Smooth muscle cell (in vitro differentiated cells): ENCODE data around the gene ZCCHC14. TPM values are rescaled to one million over a fixed set of nuclear protein-coding genes. Genes with fewer than 3 reads are reported as not detected.
A peak's percentile ranks its signal among the peaks of the same experiment; 100 is the strongest.

Experiments
- DNase-seq: peaks from one replicate; lab custom pipeline; 2025; ENCODE audit not compliant: unreplicated experiment; lab: John Stamatoyannopoulos, UW
- H2AFZ ChIP-seq: fragments of 200-600 bp; sonication (generic); 2 replicates; pipeline ENCODE4 v1.6.0; 2016; ENCODE audit warnings: antibody characterized with exemption, low read depth, mild to moderate bottlenecking
- H3F3A ChIP-seq: fragments of 200-600 bp; sonication (generic); 2 replicates; pipeline ENCODE4 v1.6.0; 2017; ENCODE audit warnings: antibody characterized with exemption, low read depth
- H3K27ac ChIP-seq: fragments of 200-600 bp; sonication (generic); 2 replicates; pipeline ENCODE4 v1.5.1; 2016; ENCODE audit warnings: low read depth, mild to moderate bottlenecking
- H3K27me3 ChIP-seq: fragments of 200-600 bp; sonication (generic); 2 replicates; pipeline ENCODE4 v1.6.1; 2016; ENCODE audit warnings: low read depth, mild to moderate bottlenecking
- H3K36me3 ChIP-seq: fragments of 200-600 bp; sonication (generic); 2 replicates; pipeline ENCODE4 v1.5.1; 2016; ENCODE audit warnings: low read depth
- H3K4me1 ChIP-seq: fragments of 200-600 bp; sonication (generic); 2 replicates; pipeline ENCODE4 v1.5.1; 2016; ENCODE audit warnings: low read depth
- H3K4me2 ChIP-seq: fragments of 200-600 bp; sonication (generic); 2 replicates; pipeline ENCODE4 v1.6.0; 2016; ENCODE audit warnings: mild to moderate bottlenecking
- H3K4me3 ChIP-seq: fragments of 200-600 bp; sonication (generic); 2 replicates; pipeline ENCODE4 v1.5.1; 2016; ENCODE audit warnings: mild to moderate bottlenecking
- H3K79me2 ChIP-seq: fragments of 200-600 bp; sonication (generic); 2 replicates; pipeline ENCODE4 v1.6.0; 2016; ENCODE audit warnings: low read depth, mild to moderate bottlenecking
- H3K9ac ChIP-seq: fragments of 200-600 bp; sonication (generic); 2 replicates; pipeline ENCODE4 v1.6.0; 2016; ENCODE audit warnings: low read depth
- H3K9me3 ChIP-seq: fragments of 200-600 bp; sonication (generic); replicated peaks from 2 replicates; pipeline ENCODE4 v1.5.1; 2016; ENCODE audit warnings: low read depth
- H4K20me1 ChIP-seq: fragments of 200-600 bp; sonication (generic); 2 replicates; pipeline ENCODE4 v1.6.0; 2016; ENCODE audit warnings: low read depth
- CTCF ChIP-seq: fragments of 200-600 bp; sonication (generic); IDR thresholded peaks from 2 replicates; pipeline ENCODE4 v1.5.1; 2017; ENCODE audit warnings: borderline replicate concordance, mild to moderate bottlenecking, antibody characterized with exemption; ENCODE audit not compliant: insufficient read depth, poor library complexity, severe bottlenecking
- WGBS: methylation state at CpG from one replicate; pipeline ENCODE4 v1.1.7; 2016; ENCODE audit warnings: low lambda C conversion rate; 5-methylcytosine and 5-hydroxymethylcytosine counted together
- polyA plus RNA-seq: library from polyadenylated mRNA; unstranded; fragments of >200 nt; fragmentation: Nextera tagmentation; extraction: Ambion mirVana; gene quantifications from 2 replicates; pipeline ENCODE4 v1.2.1, GENCODE V29; 2016
- total RNA-seq: library from RNA; depleted of rRNA; stranded (reverse); fragments of >200 nt; gene quantifications from 2 replicates; pipeline ENCODE4 v1.2.3, GENCODE V29; 2014

The ZCCHC14 gene
- total and polyA plus RNA-seq, 2 experiments from 2014 or later = 4.6 to 8.5 TPM

- DNase-seq = no peak
- no peak for TF ChIP-seq CTCF
- H3F3A ChIP-seq = peaks cover 19% of the 10 kb centered on the region
- H3K9me3 ChIP-seq = no peaks in the 10 kb centered on the region
- no peaks in the 10 kb centered on the region for H3K36me3 ChIP-seq
- no peak overlapping the region for H2AFZ ChIP-seq
- H3K9ac ChIP-seq = no peak overlapping the region
- peak overlapping the region; percentile 54 for H3K4me2 ChIP-seq
- H3K27me3 ChIP-seq = no peaks in the 10 kb centered on the region
- peaks cover 7% of the 10 kb centered on the region for H3K4me1 ChIP-seq
- no peak overlapping the region for H3K4me3 ChIP-seq
- H4K20me1 ChIP-seq = peaks cover 71% of the 10 kb centered on the region
- H3K27ac ChIP-seq = peak overlapping the region; percentile 70
- H3K79me2 ChIP-seq = peaks cover 17% of the 10 kb centered on the region
- 97% methylated on average over 15 of the region's 15 CpGs for WGBS
Measured at GRCh38 chr16:87432330-87432915, 60.4 kb downstream of the ZCCHC14 start.

- TF ChIP-seq CTCF = no peak
- no peak for DNase-seq
- Histone ChIP-seq H3K27ac (peak overlapping the region; percentile 70), H3K27me3 (no peaks in the 10 kb centered on the region), H4K20me1 (peaks cover 71% of the 10 kb centered on the region), H3K9me3 (no peaks in the 10 kb centered on the region), H3K36me3 (no peaks in the 10 kb centered on the region), H2AFZ (no peak overlapping the region), H3K79me2 (peaks cover 17% of the 10 kb centered on the region), H3K4me3 (no peak overlapping the region), H3K4me1 (peaks cover 7% of the 10 kb centered on the region), H3K4me2 (peak overlapping the region; percentile 54), H3K9ac (no peak overlapping the region), H3F3A (peaks cover 19% of the 10 kb centered on the region)
- WGBS = 30% methylated on average over 7 of the region's 7 CpGs
Measured at GRCh38 chr16:87431926-87432325, 60.9 kb downstream of the ZCCHC14 start.

DNA sequence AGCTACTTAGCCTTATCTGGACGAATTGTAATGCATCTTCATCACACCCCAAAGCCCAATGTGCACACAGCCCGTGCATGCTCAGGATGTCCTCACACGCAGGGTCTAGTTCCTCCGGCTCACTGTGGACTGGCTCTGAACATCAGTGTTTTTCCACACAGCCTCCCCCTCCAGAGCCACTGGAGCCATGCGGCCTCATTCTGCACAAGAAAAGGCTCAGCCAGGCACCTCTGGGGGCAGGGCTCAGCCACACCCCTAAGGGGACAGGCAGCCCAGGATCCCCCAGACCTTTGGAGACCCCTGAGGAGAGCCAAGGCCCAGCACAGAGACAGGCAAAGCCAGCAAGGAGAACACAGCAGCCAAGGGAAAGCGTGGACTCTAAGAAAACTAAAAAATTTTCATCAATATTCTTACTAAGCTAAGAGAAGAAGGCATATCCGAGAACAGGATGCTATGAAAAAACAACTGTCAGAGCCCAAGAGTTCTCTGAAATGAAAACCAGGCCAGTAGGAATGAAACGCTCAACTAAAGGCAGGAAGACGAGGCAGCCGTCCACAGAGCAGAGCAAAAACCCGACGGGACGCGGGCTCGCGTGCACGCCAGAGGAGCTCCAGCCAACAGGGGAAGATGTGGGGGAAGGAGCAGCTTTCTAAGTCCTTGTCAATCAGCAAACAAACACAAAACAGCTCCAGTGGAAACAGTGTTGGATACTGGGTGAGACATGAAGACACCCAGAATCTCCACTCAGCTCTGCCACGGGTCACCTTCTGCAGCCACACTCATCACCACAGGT, 66.2 kb downstream of the ZCCHC14 start:
- WGBS = 85% methylated on average over 18 of the region's 18 CpGs
- no peak overlapping the region for H3K9ac ChIP-seq
- no peak for DNase-seq
- no peaks in the 10 kb centered on the region for H3K9me3 ChIP-seq
- peaks cover 3% of the 10 kb centered on the region for H3K79me2 ChIP-seq
- H3K27ac ChIP-seq = no peak overlapping the region
- no peaks in the 10 kb centered on the region for H3K4me1 ChIP-seq
- peaks cover 56% of the 10 kb centered on the region for H4K20me1 ChIP-seq
- H3K4me3 ChIP-seq = no peak overlapping the region
- H3K36me3 ChIP-seq = no peaks in the 10 kb centered on the region
- no peak for TF ChIP-seq CTCF
- H3K27me3 ChIP-seq = no peaks in the 10 kb centered on the region
- H3K4me2 ChIP-seq = no peak overlapping the region
- no peak overlapping the region for H2AFZ ChIP-seq
- peaks cover 9% of the 10 kb centered on the region for H3F3A ChIP-seq
